ENCODE data around the gene SPRYD7.

Gene SPRYD7

GRCh38 chr13:49914947-49915346, 21.2 kb downstream of the SPRYD7 start:
- DNase-seq (ENCODE audit: insufficient read length, low spot score), result no peak
- no peak for FAIRE-seq
- TF ChIP-seq POLR2A (IDR thresholded peaks at IDR 0.05; ENCODE audit: low read depth, low read length), result no peak

- DNase-seq (ENCODE audit: insufficient read length, low spot score), result no peak
- TF ChIP-seq POLR2A (IDR thresholded peaks at IDR 0.05; ENCODE audit: low read depth, low read length), result no peak
- no peak for FAIRE-seq
These were observed 27.5 kb downstream of the SPRYD7 start for GRCh38 chr13:49908637-49909036.

GRCh38 chr13:49904729-49905456, 31.2 kb downstream of the SPRYD7 start:
- DNase-seq (ENCODE audit: insufficient read length, low spot score), result no peak
- no peak for TF ChIP-seq POLR2A (IDR thresholded peaks at IDR 0.05; ENCODE audit: low read depth, low read length)
- no peak for FAIRE-seq

- TF ChIP-seq POLR2A (IDR thresholded peaks at IDR 0.05; ENCODE audit: low read depth, low read length), result no peak
- FAIRE-seq, result no peak
- no peak for DNase-seq (ENCODE audit: insufficient read length, low spot score)
These were observed 37.3 kb downstream of the SPRYD7 start for GRCh38 chr13:49898792-49899191.

GRCh38 chr13:49897713-49898112, 38.4 kb downstream of the SPRYD7 start:
- DNase-seq (ENCODE audit: insufficient read length, low spot score), result no peak
- TF ChIP-seq POLR2A (IDR thresholded peaks at IDR 0.05; ENCODE audit: low read depth, low read length), result no peak
- no peak for FAIRE-seq

- FAIRE-seq (no peak), DNase-seq (ENCODE audit: insufficient read length, low spot score) (no peak)
- no peak for TF ChIP-seq POLR2A (IDR thresholded peaks at IDR 0.05; ENCODE audit: low read depth, low read length)
These were observed 40.3 kb downstream of the SPRYD7 start for GRCh38 chr13:49895826-49896225.

DNA sequence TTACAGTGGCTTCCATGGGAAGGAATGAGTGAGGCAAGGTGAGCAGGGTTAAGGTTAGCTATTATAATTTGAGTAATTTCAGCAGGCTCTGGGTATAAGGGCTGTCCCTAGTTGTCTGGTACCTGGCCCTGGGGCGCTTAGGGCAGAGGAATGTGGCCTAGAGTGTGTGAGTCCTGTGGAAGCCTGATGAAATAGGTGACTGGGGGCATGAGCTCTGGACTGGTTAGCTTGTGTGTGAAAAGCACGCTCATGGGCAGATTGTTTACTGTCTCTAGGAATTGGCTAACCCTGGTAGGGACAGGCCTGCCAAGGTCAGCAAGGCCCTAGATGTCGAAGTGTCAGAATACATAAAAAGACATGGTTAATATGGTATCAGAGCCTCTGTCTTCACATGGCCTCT, 42.5 kb downstream of the SPRYD7 start:
- TF ChIP-seq POLR2A (IDR thresholded peaks at IDR 0.05; ENCODE audit: low read depth, low read length), result no peak
- DNase-seq (ENCODE audit: insufficient read length, low spot score) (no peak), FAIRE-seq (no peak)

- DNase-seq (ENCODE audit: insufficient read length, low spot score) (no peak), FAIRE-seq (no peak)
- no peak for TF ChIP-seq POLR2A (IDR thresholded peaks at IDR 0.05; ENCODE audit: low read depth, low read length)
These were observed 45.8 kb downstream of the SPRYD7 start for GRCh38 chr13:49890376-49890775.

- TF ChIP-seq POLR2A (IDR thresholded peaks at IDR 0.05; ENCODE audit: low read depth, low read length), result no peak
- FAIRE-seq (no peak), DNase-seq (ENCODE audit: insufficient read length, low spot score) (no peak)
These were observed 57.5 kb downstream of the SPRYD7 start for GRCh38 chr13:49878682-49879081.

DNA sequence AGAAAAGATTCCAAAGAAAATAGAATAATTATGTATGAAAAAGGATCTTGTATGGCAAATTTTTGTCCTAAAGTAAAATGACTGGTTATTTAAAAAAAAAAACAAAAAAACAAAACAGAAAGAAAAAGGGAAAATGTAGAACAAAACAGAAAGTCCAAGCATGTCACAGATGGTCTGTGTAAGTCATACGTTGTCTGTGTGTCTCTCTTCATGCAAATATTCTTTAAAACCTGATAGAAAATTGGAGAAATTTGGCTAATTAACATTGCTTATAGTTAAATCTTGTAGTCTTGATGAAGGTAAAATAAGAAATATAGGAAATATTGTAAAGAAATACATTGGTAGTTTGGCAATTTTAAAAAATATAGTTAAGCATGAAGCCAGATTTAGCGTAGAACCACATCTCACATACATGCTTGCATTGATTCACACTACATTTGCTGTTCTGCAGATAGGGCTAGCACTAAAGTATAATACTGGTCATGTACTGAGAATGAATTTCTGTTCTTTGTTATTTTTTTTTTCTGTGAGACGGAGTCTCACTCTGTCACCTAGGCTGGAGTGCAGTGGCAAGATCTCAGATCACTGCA, 58.4 kb downstream of the SPRYD7 start:
- DNase-seq (ENCODE audit: insufficient read length, low spot score) (no peak), FAIRE-seq (no peak)
- TF ChIP-seq POLR2A (IDR thresholded peaks at IDR 0.05; ENCODE audit: low read depth, low read length), result no peak

GRCh38 chr13:49874430-49874829, 61.7 kb downstream of the SPRYD7 start:
- FAIRE-seq, result no peak
- DNase-seq (ENCODE audit: insufficient read length, low spot score), result no peak
- no peak for TF ChIP-seq POLR2A (IDR thresholded peaks at IDR 0.05; ENCODE audit: low read depth, low read length)

DNA sequence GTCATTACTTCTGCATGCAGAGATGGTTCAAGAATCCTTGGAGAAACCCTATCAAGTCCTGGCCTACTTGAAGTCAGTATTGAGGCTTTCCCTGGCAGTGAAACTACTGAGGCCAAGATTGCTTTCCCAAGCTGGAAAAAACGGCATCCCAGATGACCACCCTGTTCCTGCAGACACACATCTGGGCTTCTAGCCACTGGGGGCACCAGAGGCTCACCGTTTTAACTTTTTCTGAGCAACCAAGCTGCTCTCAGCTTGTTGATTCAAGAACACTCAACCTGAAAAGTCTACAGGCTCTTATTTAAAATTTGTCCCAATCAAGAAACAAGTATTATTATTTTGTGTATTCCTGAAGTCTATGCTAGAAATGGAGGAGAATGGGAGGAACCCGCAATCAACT, 66.6 kb downstream of the SPRYD7 start:
- TF ChIP-seq POLR2A (IDR thresholded peaks at IDR 0.05; ENCODE audit: low read depth, low read length), result no peak
- FAIRE-seq (no peak), DNase-seq (ENCODE audit: insufficient read length, low spot score) (no peak)

DNA sequence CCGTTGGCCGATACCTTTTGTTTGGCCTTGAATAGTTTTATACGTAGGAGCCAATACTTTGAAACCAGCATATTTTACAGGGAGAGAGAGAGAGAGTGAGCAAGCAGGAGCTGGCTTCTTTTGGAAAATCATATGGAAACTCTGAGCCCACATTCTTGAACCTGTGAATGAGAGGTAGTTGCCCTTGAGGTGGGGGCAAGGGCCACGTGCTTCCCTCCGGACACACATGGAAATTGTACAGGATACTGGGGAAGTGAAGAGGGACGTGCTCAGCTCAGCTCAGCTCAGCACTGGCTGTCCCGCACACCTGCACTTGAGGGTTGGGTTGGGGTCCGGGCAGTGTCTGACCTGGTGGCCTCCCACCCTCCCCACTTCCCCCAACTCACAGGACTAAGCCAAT, 68.3 kb downstream of the SPRYD7 start:
- no peak for TF ChIP-seq POLR2A (IDR thresholded peaks at IDR 0.05; ENCODE audit: low read depth, low read length)
- FAIRE-seq (no peak), DNase-seq (ENCODE audit: insufficient read length, low spot score) (no peak)

DNA sequence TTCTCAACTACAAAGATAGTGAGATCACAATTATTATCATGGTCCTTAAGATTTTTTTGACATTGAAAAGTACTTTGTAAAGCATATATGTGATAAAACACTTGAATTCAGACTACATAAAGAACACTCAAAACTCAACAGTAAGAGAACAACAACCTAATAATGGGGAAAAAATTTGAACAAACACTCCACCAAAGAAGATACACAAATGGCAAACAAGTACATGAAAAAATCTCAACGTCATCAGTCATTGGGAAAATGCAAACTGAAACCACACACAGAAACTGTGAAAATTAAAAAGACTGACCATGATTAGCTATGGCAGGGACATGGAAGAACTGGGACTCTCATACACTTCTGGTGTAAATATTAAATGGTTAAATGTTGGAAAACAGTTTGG, 70.9 kb downstream of the SPRYD7 start:
- no peak for DNase-seq (ENCODE audit: insufficient read length, low spot score)
- no peak for FAIRE-seq
- no peak for TF ChIP-seq POLR2A (IDR thresholded peaks at IDR 0.05; ENCODE audit: low read depth, low read length)

DNA sequence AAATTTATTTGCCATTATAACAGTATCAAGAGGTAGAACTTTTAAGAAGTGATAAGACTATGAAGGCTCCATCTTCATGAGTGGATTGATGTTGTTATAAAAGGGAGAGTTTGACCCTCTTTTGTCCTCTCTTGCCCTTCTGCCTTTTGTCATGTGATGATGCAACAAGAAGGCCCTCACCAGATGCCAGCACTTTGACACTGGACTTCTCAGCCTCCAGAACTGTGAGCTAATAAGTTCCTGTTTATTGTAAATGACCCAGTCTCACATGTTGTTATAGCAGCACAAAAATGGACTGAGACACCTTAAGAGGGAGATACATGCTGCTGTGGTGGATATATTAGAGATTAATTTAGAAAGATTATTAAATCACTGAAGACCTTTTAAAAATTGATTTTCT, 71.6 kb downstream of the SPRYD7 start:
- FAIRE-seq, result no peak

More for the DNA sequence above, 71.6 kb downstream of the SPRYD7 start:
- DNase-seq (ENCODE audit: insufficient read length, low spot score), result no peak
- TF ChIP-seq POLR2A (IDR thresholded peaks at IDR 0.05; ENCODE audit: low read depth, low read length), result no peak
